ENCODE data around the gene SPOCK1.

Gene SPOCK1

GRCh38 chr5:137290373-137290772, 208.8 kb downstream of the SPOCK1 start:
- no peak for DNase-seq

- no peak for DNase-seq
Measured at GRCh38 chr5:137289856-137290255, 209.3 kb downstream of the SPOCK1 start.

DNA sequence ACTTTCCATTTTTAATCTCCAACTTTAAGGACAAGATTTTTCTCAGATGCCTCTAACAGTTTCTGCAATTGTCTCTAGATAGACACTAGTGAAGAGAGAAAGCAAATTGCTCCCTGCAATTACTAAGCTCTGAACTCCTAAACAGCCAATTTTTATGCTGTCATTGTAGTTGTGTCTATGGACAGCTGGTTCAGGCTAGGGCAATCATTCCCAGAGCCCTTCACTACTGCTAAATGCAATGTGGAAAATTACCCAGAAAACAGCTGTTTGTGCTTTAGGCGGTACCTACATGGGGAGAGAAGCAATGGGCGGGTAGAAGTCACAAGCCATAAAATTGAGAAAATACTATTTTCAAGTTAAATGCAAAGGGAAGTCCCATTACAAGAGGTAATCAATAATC, 211.6 kb downstream of the SPOCK1 start:
- DNase-seq: no peak

- no peak for DNase-seq
Measured at GRCh38 chr5:137286025-137286610, 213.0 kb downstream of the SPOCK1 start.

GRCh38 chr5:137283801-137284200, 215.3 kb downstream of the SPOCK1 start:
- no peak for DNase-seq

- no peak for DNase-seq
Measured at GRCh38 chr5:137282216-137282615, 216.9 kb downstream of the SPOCK1 start.

GRCh38 chr5:137281201-137281600, 217.9 kb downstream of the SPOCK1 start:
- DNase-seq: no peak

DNA sequence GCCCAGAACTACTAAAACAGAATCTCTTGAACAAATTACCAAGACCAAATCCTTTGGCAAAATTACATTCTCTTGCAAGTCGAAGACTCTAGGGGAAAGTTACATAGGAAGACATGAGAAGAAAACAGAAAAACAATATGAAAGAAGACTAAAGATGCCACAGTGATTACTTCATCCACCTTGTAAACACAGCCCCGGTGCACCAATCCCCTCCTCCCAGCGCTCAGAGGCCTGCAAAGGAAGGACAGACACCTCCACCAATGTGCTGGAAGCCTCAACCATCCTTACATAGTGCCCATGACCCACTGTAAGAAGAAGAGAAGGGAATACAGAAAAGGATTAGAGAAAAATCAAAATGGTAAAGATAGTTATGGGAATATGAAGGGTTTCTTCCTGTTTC, 218.5 kb downstream of the SPOCK1 start:
- no peak for DNase-seq

- no peak for DNase-seq
Measured at GRCh38 chr5:137279521-137280231, 219.4 kb downstream of the SPOCK1 start.

GRCh38 chr5:137278476-137278875, 220.7 kb downstream of the SPOCK1 start:
- DNase-seq: no peak

GRCh38 chr5:137275083-137275482, 224.0 kb downstream of the SPOCK1 start:
- no peak for DNase-seq

GRCh38 chr5:137273511-137273910, 225.6 kb downstream of the SPOCK1 start:
- DNase-seq: no peak

GRCh38 chr5:137272831-137273230, 226.3 kb downstream of the SPOCK1 start:
- DNase-seq: no peak

- DNase-seq: no peak
Measured at GRCh38 chr5:137269946-137270345, 229.2 kb downstream of the SPOCK1 start.

DNA sequence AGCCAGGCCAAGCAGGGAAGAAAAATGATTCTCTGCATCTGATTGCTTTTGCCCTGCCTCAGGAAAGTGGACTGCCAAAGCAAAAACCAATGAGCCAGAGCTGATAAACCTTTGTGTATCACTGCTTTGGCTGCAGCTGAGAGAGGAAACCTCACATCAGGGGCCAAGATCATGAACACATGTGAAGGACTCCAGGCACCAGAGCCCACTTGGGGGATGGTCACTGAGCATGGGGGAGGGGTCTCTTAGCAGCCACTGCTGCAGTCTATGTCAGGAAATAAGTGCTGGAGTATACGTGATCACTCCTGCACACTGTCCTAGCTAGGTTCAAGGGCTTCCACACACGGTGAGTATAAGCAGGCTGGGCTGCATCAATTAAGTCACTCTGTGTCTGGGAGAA, 229.9 kb downstream of the SPOCK1 start:
- no peak for DNase-seq

- DNase-seq: no peak
Measured at GRCh38 chr5:137268646-137269045, 230.5 kb downstream of the SPOCK1 start.

GRCh38 chr5:137266186-137266585, 232.9 kb downstream of the SPOCK1 start:
- DNase-seq: no peak

DNA sequence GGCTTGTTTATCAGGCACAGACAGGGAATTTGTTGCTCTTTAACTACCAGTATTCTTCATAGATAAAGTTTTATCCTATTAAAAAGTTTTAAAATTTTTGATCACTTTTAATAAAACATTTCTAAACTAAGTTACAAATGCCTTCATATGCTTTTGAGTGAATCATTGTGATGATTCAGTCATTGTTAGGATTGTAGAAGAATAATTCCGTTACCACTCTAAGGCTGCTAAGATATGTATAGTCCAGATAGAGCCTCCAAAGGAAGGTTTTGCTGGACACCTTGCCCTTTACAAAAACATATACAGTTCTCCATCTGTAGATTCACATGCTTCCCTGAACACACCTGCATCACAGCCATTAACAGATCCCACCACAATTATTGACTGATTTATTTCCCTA, 233.7 kb downstream of the SPOCK1 start:
- DNase-seq: no peak

GRCh38 chr5:137264573-137264972, 234.6 kb downstream of the SPOCK1 start:
- DNase-seq: no peak

DNA sequence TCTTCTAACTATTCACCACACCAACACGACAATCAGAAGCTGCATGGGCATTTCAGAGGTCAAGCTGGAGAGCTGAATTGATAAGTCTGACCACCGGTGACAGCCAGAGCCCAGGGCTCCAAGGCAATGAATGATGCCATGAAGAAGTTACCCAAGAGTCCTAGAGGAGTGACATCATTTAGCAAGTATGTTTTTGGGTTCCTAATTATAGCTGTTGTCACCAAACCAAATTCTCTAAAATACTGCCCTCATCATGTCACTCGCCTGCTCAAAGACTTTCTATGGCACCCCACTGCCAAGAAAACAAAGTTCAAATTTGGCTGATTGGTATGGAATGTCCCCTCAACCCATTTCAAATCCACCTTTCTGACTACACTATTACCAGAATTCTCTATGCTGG, 235.1 kb downstream of the SPOCK1 start:
- no peak for DNase-seq

GRCh38 chr5:137263371-137264005, 235.6 kb downstream of the SPOCK1 start:
- DNase-seq: no peak

DNA sequence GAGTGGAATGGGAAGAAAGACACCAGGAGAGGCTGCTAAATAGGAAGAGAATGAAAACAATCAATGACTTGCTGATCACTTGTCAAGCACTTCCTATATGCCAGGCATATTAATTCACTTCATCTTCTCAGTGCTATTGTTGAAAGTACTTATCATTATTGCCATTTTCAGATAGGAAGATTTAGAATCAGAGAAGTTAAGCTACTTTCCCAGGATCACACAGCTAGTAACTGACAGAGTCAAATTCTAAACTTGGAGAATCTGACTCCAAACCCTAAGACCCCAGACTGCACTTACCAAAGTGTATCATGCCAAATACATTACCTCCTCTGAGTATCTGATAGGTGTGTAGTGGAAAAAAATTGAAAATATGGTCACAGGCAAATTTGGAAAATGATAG, 236.3 kb downstream of the SPOCK1 start:
- no peak for DNase-seq

DNA sequence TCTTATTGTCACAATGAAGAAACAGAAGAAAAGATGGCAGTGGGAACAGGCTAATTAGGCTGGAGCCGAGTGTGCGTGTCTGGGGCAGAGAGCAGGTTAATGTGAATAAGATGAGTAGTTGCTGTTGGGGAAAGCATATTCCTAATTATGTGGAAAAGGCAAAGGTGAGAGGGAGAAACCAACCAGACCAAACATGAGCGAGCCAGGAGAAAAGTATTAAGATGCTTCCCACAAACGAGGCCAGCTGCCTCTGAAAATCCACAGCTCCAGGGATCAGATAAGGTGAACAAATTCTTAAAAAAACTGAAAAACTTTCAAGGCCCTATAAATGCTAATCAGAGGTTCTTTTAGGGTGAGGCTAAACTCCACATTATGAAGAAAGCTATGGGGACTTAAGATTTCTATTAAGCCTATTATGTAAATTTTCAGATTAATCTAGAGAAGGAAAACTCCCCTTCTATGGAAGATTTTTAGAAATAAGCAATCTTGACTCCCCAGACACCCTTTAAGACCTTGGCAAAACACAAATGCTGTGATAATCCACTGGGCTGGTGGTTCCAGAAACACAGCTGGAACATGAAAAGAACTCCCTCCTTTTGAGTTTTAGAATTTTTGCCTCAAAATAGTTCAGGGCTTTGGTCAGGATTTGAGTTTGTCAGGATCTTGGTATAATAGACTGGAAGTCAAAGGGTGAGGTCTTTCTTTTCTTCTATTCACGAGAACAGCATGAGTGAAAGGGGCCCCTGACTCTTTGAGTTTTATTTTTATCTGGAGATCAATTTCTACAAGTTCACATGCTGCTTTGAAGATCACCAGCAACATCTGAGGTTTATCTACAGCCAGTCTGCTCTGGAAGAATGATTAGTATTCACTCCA, 238.1 kb downstream of the SPOCK1 start:
- DNase-seq: no peak

All from CD4-positive, alpha-beta T cell treated with Interleukin-10 for 1 hour (primary cell).